SK-N-SH treated with all-trans-retinoic acid at 6 μM for 48 hours (cell line): ENCODE data around the gene ANKRD49.

ENCODE experiments used
- ATAC-seq: fragments of 200-7000 bp; cut with Tn5 transposase; 3 replicates; pipeline ENCODE4 v1.9.1; 2020; ENCODE audit warnings: mild to moderate bottlenecking, moderate library complexity
- ARNTL ChIP-seq: fragments of 450-650 bp; formaldehyde crosslinking; IDR thresholded peaks from 2 replicates; pipeline ENCODE4 v1.5.0; 2020; ENCODE audit warnings: low read depth, mild to moderate bottlenecking, moderate library complexity, borderline replicate concordance
- BACH2 ChIP-seq: fragments of 250-450 bp; sonication (Bioruptor Pico); IDR thresholded peaks from 2 replicates; pipeline ENCODE4 v1.9.0; 2021; ENCODE audit warnings: mild to moderate bottlenecking, borderline replicate concordance
- CSDC2 ChIP-seq: fragments of 250-450 bp; sonication (Bioruptor Pico); IDR thresholded peaks from 2 replicates; pipeline ENCODE4 v1.5.0; 2020; ENCODE audit warnings: mild to moderate bottlenecking, moderate library complexity
- ESRRG ChIP-seq: fragments of 250-450 bp; sonication (Bioruptor Pico); IDR thresholded peaks from 2 replicates; pipeline ENCODE4 v1.6.1; 2021; ENCODE audit warnings: mild to moderate bottlenecking
- GLIS3 ChIP-seq: fragments of 250-450 bp; sonication (Bioruptor Pico); IDR thresholded peaks from 2 replicates; pipeline ENCODE4 v1.5.0; 2020; ENCODE audit warnings: mild to moderate bottlenecking, moderate library complexity
- ISL1 ChIP-seq: fragments of 250-450 bp; sonication (Bioruptor Pico); IDR thresholded peaks from 2 replicates; pipeline ENCODE4 v2.1.2; 2022; ENCODE audit warnings: mild to moderate bottlenecking, moderate library complexity
- PPARA ChIP-seq: fragments of 250-450 bp; sonication (Bioruptor Pico); IDR thresholded peaks from 2 replicates; pipeline ENCODE4 v1.5.0; 2020; ENCODE audit warnings: mild to moderate bottlenecking, borderline replicate concordance
- RARB ChIP-seq: fragments of 250-450 bp; sonication (Bioruptor Pico); IDR thresholded peaks from 2 replicates; pipeline ENCODE4 v1.8.0; 2021; ENCODE audit warnings: mild to moderate bottlenecking, moderate library complexity
- SNAI2 ChIP-seq: fragments of 250-450 bp; sonication (Bioruptor Pico); IDR thresholded peaks from 2 replicates; pipeline ENCODE4 v1.5.0; 2020; ENCODE audit warnings: mild to moderate bottlenecking, moderate library complexity
- TCF4 ChIP-seq: fragments of 250-450 bp; sonication (Bioruptor Pico); IDR thresholded peaks from 2 replicates; pipeline ENCODE4 v1.8.0; 2021; ENCODE audit warnings: mild to moderate bottlenecking, moderate library complexity, borderline replicate concordance
- TOX ChIP-seq: fragments of 250-450 bp; sonication (Bioruptor Pico); IDR thresholded peaks from 2 replicates; pipeline ENCODE4 v1.8.0; 2021; ENCODE audit warnings: mild to moderate bottlenecking, moderate library complexity, borderline replicate concordance
- ZC3H10 ChIP-seq: fragments of 250-450 bp; sonication (Bioruptor Pico); IDR thresholded peaks from 2 replicates; pipeline ENCODE4 v1.5.1; 2021; ENCODE audit warnings: mild to moderate bottlenecking, moderate library complexity
- ZFP3 ChIP-seq: fragments of 250-450 bp; sonication (Bioruptor Pico); IDR thresholded peaks from 2 replicates; pipeline ENCODE4 v1.5.0; 2020; ENCODE audit warnings: mild to moderate bottlenecking, moderate library complexity
- ZFP30 ChIP-seq: fragments of 450-650 bp; formaldehyde crosslinking; IDR thresholded peaks from 2 replicates; pipeline ENCODE4 v1.5.0; 2022; ENCODE audit warnings: mild to moderate bottlenecking, moderate library complexity
- ZNF565 ChIP-seq: fragments of 450-650 bp; formaldehyde crosslinking; conservative IDR thresholded peaks from 2 replicates; pipeline ENCODE4 v1.5.0; 2020; ENCODE audit warnings: low read depth, mild to moderate bottlenecking, moderate library complexity
- ZNF70 ChIP-seq: fragments of 450-650 bp; formaldehyde crosslinking; IDR thresholded peaks from 2 replicates; pipeline ENCODE4 v1.5.0; 2020; ENCODE audit warnings: mild to moderate bottlenecking, moderate library complexity
- ZNF8 ChIP-seq: fragments of 450-650 bp; formaldehyde crosslinking; IDR thresholded peaks from 2 replicates; pipeline ENCODE4 v1.5.0; 2020; ENCODE audit warnings: mild to moderate bottlenecking, moderate library complexity
- TF ChIP-seq, protein P1 (sequence below): fragments of 250-450 bp; sonication (Bioruptor Pico); IDR thresholded peaks from 2 replicates; pipeline ENCODE4 v1.5.1; 2020; ENCODE audit warnings: low read depth, mild to moderate bottlenecking, moderate library complexity
- TF ChIP-seq, protein P2 (sequence below): fragments of 250-450 bp; sonication (Bioruptor Pico); IDR thresholded peaks from 2 replicates; pipeline ENCODE4 v1.5.1; 2021; ENCODE audit warnings: mild to moderate bottlenecking, moderate library complexity
- TF ChIP-seq, protein P3 (sequence below): fragments of 250-450 bp; sonication (Bioruptor Pico); IDR thresholded peaks from 2 replicates; pipeline ENCODE4 v1.8.0; 2021; ENCODE audit warnings: low read depth, mild to moderate bottlenecking, moderate library complexity, borderline replicate concordance
- TF ChIP-seq, protein P4 (sequence below): fragments of 250-450 bp; sonication (Bioruptor Pico); IDR thresholded peaks from 2 replicates; pipeline ENCODE4 v1.5.0; 2020; ENCODE audit warnings: mild to moderate bottlenecking, moderate library complexity
- TF ChIP-seq, protein P5 (sequence below): fragments of 250-450 bp; sonication (Bioruptor Pico); IDR thresholded peaks from 2 replicates; pipeline ENCODE4 v1.8.0; 2020; ENCODE audit warnings: mild to moderate bottlenecking, moderate library complexity, borderline replicate concordance

Gene ANKRD49

DNA sequence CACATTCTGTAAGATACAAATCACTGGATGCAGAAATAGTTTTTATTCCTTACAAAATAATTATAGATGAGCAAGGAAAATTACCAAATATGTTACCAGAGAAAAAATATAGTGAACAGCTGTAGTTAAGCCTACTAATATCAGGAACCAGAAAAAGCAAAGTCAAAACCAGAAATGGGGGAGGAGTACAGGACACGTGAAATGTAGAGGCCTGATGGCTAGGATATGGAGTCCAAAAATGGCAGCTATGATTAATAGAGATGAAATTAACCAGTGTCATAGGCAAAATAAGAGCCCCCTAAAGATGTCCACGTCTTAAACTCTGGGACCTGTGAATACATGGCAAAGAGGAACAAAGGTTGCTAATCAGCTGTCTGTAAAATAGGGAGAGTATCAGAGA, 34.2 kb upstream of the ANKRD49 start (continued):
- TF ChIP-seq, protein P1, sequence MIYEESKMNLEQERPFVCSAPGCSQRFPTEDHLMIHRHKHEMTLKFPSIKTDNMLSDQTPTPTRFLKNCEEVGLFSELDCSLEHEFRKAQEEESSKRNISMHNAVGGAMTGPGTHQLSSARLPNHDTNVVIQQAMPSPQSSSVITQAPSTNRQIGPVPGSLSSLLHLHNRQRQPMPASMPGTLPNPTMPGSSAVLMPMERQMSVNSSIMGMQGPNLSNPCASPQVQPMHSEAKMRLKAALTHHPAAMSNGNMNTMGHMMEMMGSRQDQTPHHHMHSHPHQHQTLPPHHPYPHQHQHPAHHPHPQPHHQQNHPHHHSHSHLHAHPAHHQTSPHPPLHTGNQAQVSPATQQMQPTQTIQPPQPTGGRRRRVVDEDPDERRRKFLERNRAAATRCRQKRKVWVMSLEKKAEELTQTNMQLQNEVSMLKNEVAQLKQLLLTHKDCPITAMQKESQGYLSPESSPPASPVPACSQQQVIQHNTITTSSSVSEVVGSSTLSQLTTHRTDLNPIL (CRISPR knock-in tag), result no peak
- TF ChIP-seq ARNTL (CRISPR knock-in tag) (no peak), CSDC2 (CRISPR knock-in tag) (no peak), GLIS3 (CRISPR knock-in tag) (no peak)
- TF ChIP-seq, protein P2, sequence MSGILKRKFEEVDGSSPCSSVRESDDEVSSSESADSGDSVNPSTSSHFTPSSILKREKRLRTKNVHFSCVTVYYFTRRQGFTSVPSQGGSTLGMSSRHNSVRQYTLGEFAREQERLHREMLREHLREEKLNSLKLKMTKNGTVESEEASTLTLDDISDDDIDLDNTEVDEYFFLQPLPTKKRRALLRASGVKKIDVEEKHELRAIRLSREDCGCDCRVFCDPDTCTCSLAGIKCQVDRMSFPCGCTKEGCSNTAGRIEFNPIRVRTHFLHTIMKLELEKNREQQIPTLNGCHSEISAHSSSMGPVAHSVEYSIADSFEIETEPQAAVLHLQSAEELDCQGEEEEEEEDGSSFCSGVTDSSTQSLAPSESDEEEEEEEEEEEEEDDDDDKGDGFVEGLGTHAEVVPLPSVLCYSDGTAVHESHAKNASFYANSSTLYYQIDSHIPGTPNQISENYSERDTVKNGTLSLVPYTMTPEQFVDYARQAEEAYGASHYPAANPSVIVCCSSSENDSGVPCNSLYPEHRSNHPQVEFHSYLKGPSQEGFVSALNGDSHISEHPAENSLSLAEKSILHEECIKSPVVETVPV, result no peak

DNA sequence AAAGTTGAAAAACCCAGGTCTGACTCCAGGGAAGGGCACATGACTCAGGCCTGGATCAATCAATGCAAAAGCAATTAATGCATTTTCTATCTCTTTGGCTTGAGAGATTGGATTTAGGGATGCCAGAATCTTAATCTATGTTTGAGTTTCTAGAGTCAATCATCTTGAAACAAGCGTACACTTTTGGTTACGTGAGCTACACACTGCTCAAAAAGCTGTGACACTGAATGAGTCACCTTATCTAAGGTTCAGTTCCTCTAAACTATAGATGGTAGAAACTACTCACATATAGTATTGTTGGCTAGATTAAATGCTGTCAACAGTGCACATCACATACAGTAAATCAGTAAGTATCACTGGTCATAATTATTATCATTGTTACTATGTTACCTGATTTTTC, 24.4 kb upstream of the ANKRD49 start:
- no peak for ATAC-seq
- TF ChIP-seq ZFP30, result no peak
- no peak for TF ChIP-seq ARNTL (CRISPR knock-in tag)
- TF ChIP-seq SNAI2 (CRISPR knock-in tag), result no peak
- TF ChIP-seq ESRRG (CRISPR knock-in tag), result no peak
- TF ChIP-seq ZC3H10, result no peak
- no peak for TF ChIP-seq PPARA (CRISPR knock-in tag)
- TF ChIP-seq, protein P3, sequence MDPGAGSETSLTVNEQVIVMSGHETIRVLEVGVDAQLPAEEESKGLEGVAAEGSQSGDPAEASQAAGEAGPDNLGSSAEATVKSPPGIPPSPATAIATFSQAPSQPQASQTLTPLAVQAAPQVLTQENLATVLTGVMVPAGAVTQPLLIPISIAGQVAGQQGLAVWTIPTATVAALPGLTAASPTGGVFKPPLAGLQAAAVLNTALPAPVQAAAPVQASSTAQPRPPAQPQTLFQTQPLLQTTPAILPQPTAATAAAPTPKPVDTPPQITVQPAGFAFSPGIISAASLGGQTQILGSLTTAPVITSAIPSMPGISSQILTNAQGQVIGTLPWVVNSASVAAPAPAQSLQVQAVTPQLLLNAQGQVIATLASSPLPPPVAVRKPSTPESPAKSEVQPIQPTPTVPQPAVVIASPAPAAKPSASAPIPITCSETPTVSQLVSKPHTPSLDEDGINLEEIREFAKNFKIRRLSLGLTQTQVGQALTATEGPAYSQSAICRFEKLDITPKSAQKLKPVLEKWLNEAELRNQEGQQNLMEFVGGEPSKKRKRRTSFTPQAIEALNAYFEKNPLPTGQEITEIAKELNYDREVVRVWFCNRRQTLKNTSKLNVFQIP (CRISPR knock-in tag), result no peak
- TF ChIP-seq ISL1 (CRISPR knock-in tag), result no peak
- TF ChIP-seq ZNF8 (CRISPR knock-in tag), result no peak
- TF ChIP-seq, protein P4, sequence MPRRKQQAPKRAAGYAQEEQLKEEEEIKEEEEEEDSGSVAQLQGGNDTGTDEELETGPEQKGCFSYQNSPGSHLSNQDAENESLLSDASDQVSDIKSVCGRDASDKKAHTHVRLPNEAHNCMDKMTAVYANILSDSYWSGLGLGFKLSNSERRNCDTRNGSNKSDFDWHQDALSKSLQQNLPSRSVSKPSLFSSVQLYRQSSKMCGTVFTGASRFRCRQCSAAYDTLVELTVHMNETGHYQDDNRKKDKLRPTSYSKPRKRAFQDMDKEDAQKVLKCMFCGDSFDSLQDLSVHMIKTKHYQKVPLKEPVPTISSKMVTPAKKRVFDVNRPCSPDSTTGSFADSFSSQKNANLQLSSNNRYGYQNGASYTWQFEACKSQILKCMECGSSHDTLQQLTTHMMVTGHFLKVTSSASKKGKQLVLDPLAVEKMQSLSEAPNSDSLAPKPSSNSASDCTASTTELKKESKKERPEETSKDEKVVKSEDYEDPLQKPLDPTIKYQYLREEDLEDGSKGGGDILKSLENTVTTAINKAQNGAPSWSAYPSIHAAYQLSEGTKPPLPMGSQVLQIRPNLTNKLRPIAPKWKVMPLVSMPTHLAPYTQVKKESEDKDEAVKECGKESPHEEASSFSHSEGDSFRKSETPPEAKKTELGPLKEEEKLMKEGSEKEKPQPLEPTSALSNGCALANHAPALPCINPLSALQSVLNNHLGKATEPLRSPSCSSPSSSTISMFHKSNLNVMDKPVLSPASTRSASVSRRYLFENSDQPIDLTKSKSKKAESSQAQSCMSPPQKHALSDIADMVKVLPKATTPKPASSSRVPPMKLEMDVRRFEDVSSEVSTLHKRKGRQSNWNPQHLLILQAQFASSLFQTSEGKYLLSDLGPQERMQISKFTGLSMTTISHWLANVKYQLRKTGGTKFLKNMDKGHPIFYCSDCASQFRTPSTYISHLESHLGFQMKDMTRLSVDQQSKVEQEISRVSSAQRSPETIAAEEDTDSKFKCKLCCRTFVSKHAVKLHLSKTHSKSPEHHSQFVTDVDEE (CRISPR knock-in tag), result no peak
- TF ChIP-seq GLIS3 (CRISPR knock-in tag), result no peak
- no peak for TF ChIP-seq ZNF565 (CRISPR knock-in tag)
- TF ChIP-seq TOX (CRISPR knock-in tag), result no peak
- TF ChIP-seq RARB (CRISPR knock-in tag), result no peak
- no peak for TF ChIP-seq TCF4 (CRISPR knock-in tag)
- TF ChIP-seq, all 23 proteins: peak for 0

DNA sequence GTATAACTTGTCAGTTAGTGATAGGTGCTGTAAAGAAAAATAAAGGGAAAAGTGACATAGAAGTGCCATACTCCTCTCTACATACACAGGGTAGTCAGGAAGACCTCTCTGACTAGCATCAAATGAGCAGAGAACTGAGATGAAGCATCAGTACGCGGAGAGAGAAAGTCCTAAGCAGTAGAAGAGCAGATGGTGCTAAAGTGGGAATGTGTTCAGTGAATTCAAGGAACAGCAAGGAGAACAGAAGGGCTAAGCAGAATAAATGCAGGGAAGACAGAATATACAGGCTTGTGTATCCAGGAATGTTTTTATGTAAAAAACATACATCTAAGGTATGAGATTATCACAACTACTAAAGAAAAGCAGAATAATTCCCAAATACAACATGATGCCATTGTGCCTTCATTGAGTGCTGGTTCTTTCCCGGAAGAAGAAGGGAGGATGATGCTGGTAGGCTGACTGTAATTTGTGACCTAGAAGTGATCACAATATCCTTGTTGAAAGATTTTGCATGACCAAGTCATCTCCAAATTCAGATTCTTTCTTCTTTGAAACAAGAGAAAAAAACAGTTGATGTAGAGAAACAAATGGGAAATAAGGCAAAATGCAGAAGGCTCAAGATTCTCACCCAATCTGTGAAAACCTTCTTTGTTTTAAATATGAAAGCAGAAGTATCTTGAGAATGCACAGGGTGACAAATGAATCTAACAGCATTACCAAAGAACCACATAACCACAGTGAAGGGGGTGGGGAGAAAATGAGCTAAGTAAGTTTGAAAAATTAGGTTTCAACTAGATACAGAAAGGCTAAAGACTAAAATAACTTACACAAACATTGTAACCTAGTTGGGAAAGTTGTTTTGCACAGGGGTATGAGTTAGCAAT, 20.6 kb upstream of the ANKRD49 start:
- TF ChIP-seq, protein P5, sequence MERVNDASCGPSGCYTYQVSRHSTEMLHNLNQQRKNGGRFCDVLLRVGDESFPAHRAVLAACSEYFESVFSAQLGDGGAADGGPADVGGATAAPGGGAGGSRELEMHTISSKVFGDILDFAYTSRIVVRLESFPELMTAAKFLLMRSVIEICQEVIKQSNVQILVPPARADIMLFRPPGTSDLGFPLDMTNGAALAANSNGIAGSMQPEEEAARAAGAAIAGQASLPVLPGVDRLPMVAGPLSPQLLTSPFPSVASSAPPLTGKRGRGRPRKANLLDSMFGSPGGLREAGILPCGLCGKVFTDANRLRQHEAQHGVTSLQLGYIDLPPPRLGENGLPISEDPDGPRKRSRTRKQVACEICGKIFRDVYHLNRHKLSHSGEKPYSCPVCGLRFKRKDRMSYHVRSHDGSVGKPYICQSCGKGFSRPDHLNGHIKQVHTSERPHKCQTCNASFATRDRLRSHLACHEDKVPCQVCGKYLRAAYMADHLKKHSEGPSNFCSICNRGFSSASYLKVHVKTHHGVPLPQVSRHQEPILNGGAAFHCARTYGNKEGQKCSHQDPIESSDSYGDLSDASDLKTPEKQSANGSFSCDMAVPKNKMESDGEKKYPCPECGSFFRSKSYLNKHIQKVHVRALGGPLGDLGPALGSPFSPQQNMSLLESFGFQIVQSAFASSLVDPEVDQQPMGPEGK (CRISPR knock-in tag), result no peak
- TF ChIP-seq, protein P1 (CRISPR knock-in tag), result no peak
- no peak for TF ChIP-seq BACH2 (CRISPR knock-in tag)
- no peak for TF ChIP-seq ESRRG (CRISPR knock-in tag)
- TF ChIP-seq ZNF70 (CRISPR knock-in tag), result no peak
- TF ChIP-seq PPARA (CRISPR knock-in tag), result no peak
- TF ChIP-seq ZFP3 (CRISPR knock-in tag), result no peak
- TF ChIP-seq TOX (CRISPR knock-in tag), result no peak
- TF ChIP-seq ISL1 (CRISPR knock-in tag), result no peak
- TF ChIP-seq ARNTL (CRISPR knock-in tag), result no peak
- TF ChIP-seq ZNF8 (CRISPR knock-in tag), result no peak
- no peak for ATAC-seq
